ENCODE results near the gene RBM39.
"Not testable (repeated sequence)": the region's sequence is repeated elsewhere in the genome, so short reads cannot be mapped to it uniquely, and the experiment has no call there.

Gene RBM39

DNA sequence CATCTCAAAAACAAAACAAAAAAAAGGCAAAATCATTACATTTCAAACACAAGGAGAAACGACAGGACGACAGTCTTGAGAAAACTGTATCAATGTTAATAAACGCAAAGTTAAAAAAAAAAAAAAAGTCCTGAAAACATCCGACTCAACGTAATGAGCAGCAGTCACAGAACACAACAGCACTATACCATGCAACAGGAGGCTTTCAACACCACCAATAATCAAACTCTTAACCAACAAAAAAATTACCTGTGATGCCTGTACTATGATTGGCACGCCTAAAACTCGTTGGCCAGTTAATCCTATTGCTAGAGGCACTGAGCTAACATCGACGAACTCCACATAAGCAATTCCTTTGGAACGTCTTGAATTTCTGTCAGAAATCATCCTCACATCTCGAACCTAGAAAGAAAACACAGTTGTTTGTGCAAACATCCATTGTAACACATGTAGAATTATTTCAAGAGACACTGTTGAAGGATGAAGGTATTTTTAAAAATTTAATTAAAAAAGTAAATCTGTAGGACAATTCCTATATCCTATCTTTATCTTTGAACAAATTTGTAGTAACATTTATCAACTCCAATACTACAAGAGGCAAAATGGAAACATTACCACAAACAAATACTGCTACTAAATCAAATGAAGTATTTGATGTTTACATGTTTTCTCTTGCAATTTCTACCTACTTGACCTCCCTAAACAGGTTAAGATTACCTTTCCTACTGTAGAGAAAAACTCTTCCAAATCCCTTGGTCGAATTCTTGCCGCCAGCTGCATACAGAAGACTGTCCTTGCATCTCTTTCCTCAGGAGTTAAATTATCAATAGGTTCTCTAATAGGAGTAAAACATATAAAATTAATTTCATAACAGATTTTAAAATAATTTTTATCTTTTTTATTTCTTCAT, 17.5 kb downstream of the RBM39 start:
- DNase-seq, result no peak

GRCh38 chr20:35723652-35724320, 18.3 kb downstream of the RBM39 start:
- not testable (repeated sequence) for DNase-seq

DNA sequence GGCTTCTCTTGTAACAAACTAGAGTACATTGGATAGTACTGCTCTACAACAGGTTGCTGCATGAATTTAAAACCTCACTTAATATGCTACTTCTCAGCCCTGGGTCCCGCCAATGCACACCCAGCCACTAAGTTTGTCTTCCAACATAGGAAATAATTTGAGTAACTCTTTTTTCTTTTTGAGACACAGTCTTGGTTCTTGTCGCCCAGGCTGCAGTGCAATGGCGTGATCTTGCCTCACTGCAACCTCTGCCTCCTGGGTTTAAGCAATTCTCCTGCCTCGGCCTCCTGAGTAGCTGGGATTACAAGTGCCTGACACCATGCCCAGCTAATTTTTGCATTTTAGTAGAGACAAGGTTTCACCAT, 18.8 kb downstream of the RBM39 start:
- DNase-seq, result not testable (repeated sequence)

DNA sequence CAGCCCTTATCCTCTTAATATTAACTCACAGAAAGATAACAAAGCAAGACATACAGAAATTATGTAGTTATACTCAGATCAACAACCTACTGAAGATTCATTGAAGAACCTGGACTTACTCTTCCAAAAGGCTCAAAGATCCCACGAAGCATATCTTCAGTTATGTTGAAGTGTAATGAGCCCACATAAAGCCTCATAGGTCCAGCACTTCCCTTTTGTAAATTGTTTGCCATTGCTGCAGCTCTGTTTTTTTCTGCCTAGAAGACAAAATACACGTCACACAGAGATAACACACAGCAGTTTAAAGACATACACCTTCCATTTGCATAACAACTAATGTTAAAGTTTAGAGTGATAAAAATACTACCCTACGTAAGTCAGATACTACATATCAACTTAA, 20.4 kb downstream of the RBM39 start:
- no peak for DNase-seq

DNA sequence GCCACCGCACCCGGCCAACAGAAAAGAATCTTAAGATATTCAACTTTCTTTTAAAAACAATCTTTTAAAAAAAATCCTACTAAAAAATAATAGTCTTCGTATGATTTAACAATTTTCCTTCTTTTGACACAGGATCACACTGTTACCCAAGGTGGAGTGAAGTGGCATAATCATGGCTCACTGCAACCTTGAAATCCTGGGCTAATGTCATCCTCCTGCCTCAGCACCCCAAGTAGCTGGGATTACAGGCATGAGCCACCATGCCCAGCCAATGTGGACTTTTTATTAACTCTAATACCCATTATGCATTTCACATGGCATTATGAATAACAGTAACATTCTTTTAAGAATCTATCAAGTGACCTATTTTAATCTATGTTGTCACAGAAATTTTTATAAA, 20.8 kb downstream of the RBM39 start:
- DNase-seq, result no peak

DNA sequence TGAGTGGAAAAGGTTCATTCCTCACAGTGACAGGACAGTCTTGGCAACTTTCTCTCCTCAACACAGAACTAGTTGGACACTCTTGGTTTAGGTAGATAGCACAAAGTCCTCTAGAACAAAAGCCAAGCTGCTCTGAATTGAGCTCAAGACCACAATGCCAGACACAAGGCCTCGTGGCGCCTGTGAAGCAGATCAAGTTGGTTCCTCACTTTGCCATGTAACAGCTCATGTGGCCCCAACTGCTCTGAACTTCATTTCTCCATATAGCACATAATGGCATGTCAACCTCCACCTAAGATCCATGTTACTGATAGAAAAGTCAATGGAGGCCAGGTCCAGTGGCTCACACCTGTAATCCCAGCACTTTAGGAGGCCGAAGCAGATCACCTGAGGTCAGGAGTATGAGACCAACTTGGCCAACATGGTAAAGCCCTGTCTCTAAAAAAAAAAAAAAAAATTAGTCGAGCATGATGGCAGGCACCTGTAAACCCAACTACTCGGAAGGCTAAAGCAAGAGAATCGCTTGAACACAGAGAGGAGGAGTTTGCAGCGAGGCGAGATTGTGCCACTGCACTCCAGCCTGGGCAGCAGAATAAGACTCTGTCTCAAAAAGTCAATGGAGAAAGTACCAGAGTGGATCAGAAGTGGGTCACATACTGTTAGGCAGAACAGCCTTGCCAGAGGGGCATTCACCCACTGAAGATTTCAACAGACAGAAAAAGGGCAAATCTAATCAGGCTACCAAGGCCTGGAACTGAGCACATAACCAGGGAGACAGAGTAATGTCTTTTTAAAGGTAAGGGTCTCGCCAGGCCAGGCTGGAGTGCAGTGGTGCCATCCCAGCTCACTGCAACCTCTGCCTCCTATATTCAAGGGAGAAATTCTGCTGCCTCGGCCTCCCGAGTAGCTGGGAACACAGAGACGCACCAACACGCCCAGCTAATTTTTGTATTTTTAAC, 21.6 kb downstream of the RBM39 start:
- DNase-seq, result no peak

DNA sequence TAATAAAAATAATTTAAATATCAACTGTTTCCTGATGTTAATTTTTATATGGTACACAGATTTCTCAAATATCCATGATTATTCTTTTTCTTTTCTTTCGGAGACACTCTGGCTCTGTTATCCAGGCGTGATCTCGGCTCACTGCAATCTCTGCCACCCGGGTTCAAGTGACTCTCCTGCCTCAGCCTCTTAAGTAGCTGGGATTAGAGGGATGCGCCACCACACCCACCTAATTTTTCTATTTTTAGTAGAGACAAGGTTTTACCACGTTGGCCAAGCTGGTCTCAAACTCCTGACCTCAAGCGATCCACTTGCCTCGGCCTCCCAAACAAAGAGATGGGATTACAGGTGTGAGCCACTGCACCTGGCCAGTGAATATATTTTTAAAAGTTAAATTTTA, 22.3 kb downstream of the RBM39 start:
- no peak for DNase-seq

- no peak for DNase-seq
Measured at GRCh38 chr20:35718972-35719635, 23.0 kb downstream of the RBM39 start.

GRCh38 chr20:35718321-35718720, 23.7 kb downstream of the RBM39 start:
- not testable (repeated sequence) for DNase-seq

GRCh38 chr20:35716330-35716729, 25.7 kb downstream of the RBM39 start:
- no peak for DNase-seq

- DNase-seq, result no peak
Measured at GRCh38 chr20:35715652-35716051, 26.4 kb downstream of the RBM39 start.

- no peak for DNase-seq
Measured at GRCh38 chr20:35714127-35714526, 27.9 kb downstream of the RBM39 start.

DNA sequence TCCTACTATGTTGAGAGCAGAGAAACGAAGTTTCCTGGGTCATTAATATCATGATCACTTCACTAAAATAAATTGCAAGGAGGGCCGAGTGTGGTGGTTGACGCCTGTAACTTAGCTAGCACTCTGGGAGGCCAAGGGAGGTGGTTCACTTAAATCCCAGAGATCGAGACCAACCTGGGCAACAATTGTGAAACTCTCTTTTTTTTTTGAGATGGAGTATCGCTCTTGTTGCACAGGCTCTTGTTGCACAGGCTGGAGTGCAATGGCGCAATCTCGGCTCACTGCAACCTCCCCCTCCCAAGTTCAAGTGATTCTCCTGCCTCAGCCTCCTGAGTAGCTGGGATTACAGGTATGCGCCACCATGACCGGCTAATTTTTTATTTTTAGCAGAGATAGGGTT, 28.9 kb downstream of the RBM39 start:
- DNase-seq, result not testable (repeated sequence)

DNA sequence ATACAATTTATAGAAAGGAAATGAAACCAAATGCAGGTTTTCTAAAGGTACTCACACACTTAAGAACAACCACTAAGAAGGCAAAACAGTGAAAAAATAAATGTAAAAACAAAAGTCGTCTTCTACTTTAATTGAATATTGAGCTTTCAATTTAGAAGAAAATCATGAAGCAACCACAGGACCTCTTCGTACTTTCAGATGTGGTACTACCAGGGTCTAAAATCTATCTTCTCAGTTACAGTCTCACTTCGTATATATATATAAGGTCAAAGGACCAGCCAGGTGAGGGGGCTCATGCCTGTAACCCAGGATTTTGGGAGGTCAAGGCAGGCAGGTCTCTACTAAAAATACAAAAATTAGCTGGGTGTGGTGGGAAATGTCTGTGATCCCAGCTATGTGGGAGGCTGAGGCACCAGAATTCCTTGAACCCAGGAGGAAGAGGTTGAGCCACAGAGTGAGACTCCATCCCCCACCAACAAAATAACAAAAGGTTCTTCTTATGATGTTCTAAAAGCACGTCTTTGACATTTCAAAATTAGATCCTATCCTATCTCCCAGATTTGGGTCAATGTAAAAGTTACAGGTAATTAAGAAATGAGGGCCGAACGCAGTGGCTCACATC, 30.4 kb downstream of the RBM39 start:
- DNase-seq, result no peak

DNA sequence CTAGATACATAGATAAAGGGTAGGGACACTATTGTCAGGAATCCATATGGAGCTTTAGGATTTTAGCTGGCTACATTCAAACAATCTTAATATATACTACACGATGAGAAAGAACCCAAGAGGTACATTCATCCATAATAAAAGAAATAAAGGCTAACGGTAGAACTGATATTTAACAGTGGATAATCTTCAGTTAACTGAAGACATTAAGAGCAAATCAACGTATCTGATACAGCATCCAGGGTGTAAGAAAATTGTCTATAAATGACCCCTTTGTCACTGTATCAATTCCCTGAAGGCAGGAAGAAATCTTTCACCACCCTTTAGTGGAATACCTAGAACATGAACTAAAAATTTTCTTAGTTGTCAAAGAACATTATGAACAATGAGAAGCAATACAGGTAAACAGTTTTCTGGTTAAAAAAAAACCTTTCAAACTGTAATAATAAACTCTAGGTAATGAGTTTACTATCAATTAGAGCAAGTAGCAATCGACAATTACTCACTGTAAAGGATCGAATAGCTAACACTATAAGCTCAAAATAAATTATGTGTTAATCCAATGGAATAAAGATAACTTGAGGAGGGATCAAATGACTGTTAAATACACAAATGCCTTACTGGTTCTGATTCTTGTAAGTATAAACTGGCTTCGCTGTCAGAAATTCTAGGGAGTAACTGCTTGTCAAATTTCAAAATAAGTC, 31.0 kb downstream of the RBM39 start:
- no peak for DNase-seq

- no peak for DNase-seq
Measured at GRCh38 chr20:35710039-35710438, 32.0 kb downstream of the RBM39 start.

GRCh38 chr20:35709259-35709658, 32.8 kb downstream of the RBM39 start:
- no peak for DNase-seq

DNA sequence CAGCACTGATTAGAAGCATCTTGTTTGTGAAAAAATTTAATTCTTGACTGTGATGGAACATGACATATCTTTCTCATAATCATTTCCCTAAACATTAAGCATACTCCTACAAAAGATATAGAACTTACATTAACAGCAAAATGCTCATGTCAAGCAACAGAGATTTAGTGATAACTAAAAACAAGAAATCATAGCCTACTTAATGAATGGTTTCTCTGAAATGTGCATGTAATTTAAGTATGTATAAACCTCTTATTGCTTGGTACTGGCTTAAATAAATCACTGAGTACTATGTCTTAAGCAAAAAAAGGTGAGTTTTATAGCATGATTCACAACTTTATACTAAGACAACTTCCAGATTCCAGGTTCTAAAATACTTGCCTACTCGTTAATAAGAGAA, 33.6 kb downstream of the RBM39 start:
- DNase-seq, result no peak

DNA sequence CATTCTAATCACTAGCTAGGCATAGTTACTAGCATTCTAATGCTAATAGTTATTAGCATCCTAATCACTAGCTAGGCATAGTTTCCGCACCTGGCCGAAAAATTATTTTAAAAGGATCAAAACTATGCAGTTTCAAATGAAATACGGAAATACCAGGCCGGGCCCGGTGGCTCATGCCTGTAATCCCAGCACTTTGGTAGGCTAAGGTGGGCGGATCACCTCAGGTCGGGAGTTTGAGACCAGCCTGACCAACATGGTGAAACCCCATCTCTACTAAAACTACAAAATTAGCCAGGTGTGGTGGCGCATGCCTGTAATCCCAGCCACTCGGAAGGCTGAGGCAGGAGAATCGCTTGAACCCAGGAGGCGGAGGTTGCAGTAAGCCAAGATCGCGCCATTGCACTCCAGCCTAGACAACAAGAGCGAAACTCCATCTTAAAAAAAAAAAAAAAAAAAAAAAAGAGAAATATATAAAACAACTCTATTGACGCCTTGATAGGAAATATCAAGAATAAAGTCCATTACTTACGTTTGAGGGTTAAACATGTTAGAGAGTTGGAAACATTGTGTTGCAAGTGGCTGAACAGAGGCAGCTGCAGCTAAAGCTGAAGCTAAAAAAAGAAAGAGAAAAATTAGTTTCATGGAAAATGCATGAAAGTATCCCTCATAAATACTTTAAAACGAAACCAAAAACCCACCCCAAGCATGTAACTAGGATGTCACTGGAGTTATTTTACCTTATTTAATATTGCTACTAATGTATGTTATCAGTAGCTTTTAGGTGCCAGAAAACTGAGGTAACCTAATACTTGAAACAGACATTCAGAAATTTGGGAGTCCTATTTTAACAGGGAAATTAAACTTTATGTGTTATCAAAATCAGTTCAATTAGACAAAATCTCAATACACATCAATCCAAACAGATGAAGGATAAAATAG, 35.2 kb downstream of the RBM39 start:
- DNase-seq, result not testable (repeated sequence)

DNA sequence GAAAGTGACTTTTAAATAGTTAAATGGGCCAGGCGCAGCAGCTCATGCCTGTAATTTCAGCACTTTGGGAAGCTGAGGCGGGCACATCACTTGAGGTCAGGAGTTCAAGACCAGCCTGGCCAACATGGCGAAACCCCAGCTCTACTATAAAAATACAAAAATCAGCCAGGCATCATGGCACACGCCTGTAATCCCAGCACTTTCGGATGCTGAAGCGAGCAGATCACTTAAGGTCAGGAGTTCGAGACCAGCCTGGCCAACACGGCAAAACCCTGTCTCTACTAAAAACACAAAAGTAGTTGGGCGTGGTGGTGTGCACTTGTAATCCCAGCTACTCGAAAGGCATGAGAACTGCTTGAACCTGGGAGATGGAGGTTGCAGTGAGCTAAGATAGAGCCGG, 36.2 kb downstream of the RBM39 start:
- DNase-seq, result not testable (repeated sequence)
